Stimulated activated naive CD8-positive, alpha-beta T cell treated with anti-CD3 and anti-CD28 coated beads, Interleukin-15, Interleukin-2, amounts not matched to agents 100 ng/mL and 50 ng/mL, for 24 hours (primary cell): ENCODE results near the gene RAP1A.

ENCODE experiments used
- H3K27ac Mint-ChIP-seq: one replicate; pipeline ENCODE4 v1.8.0; 2021; ENCODE audit warnings: mild to moderate bottlenecking, mixed read lengths
- H3K27me3 Mint-ChIP-seq: one replicate; pipeline ENCODE4 v1.8.0; 2021; ENCODE audit warnings: mixed read lengths
- H3K36me3 Mint-ChIP-seq: one replicate; pipeline ENCODE4 v1.8.0; 2021; ENCODE audit warnings: low read depth, mixed read lengths
- H3K4me1 Mint-ChIP-seq: one replicate; pipeline ENCODE4 v1.8.0; 2021; ENCODE audit warnings: low read depth, mixed read lengths
- H3K4me3 Mint-ChIP-seq: one replicate; pipeline ENCODE4 v1.8.0; 2021; ENCODE audit warnings: mild to moderate bottlenecking, mixed read lengths
- H3K9me3 Mint-ChIP-seq: one replicate; pipeline ENCODE4 v1.8.0; 2021; ENCODE audit warnings: mixed read lengths

The RAP1A gene

DNA sequence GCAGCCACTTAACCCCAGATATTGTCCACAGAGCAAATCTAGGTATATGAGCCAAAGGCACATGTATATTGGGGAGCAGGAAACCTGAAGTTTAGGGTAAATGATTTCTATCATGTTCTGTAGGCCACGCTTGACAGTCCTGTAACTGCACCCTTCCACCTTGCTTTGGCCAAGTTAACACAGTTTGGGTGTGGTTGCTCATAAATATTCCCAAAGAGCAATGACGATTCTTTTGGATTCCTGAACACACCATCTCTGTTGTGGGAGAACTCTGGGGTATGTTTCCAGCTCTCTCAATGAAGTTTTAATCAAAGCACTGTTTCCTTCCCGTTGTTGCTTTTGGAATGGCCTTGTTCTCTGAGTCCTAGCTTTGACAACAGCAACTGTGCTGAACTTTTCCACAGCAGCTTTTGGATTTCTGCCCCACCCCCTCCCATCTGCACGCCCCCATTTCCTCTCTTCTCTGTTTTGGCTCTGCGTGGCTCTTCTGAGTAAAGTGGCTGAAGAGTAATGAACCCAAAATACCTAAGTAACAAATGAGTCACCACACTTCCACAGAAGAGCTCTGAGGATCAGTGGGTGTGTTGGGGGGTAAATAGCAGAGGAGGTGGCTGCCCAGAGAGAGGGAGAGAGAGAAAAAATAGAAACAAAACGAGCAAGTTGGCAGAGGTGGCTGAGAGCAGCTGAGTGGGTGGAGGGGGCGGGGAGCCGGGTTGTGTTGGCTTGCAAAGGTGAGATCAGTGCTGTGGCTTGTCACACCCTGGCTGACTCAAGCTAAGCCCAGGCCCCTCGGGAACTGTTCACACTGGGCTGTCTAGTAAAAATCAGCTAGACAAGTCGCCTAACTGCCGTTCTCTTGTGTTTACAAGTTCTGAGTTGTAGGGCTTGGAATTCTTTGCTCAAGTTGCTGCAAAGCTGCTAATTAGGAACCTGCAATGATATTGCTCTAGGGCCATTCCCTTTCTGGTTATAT, 26.9 kb upstream of the RAP1A start:
- Mint-ChIP-seq H3K27me3 (no peaks in the 10 kb centered on the region), H3K4me3 (peak overlapping the region; percentile 76), H3K9me3 (no peaks in the 10 kb centered on the region), H3K4me1 (peaks cover 79% of the 10 kb centered on the region), H3K27ac (peak overlapping the region; percentile 94), H3K36me3 (no peaks in the 10 kb centered on the region)

GRCh38 chr1:111593403-111594305, 25.9 kb upstream of the RAP1A start:
- Mint-ChIP-seq H3K27me3 (no peaks in the 10 kb centered on the region), H3K36me3 (no peaks in the 10 kb centered on the region), H3K4me1 (peaks cover 89% of the 10 kb centered on the region), H3K4me3 (peak overlapping the region; percentile 76), H3K27ac (peak overlapping the region; percentile 94), H3K9me3 (no peaks in the 10 kb centered on the region)

DNA sequence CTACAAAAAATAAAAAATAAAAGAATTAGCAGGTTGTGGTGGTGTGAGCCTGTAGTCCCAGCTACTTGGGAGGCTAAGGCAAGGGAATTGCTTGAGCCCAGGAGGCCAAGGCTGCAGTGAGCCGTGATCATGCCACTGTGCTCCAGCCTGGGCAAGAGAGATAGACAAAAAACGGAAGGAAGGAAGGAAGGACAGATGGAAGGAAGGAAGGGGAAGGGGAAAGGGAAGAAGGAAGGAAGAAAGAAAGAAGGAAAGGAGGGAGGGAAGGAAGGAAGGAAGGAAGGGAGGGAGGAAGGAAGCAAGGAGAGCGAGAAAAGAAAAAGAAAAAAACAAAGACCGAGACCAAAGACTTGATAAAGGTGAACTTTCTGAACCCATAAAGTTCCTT, 25.3 kb upstream of the RAP1A start:
- no peaks in the 10 kb centered on the region for H3K27me3 Mint-ChIP-seq
- peak overlapping the region; percentile 94 for H3K27ac Mint-ChIP-seq
- H3K9me3 Mint-ChIP-seq: no peaks in the 10 kb centered on the region

DNA sequence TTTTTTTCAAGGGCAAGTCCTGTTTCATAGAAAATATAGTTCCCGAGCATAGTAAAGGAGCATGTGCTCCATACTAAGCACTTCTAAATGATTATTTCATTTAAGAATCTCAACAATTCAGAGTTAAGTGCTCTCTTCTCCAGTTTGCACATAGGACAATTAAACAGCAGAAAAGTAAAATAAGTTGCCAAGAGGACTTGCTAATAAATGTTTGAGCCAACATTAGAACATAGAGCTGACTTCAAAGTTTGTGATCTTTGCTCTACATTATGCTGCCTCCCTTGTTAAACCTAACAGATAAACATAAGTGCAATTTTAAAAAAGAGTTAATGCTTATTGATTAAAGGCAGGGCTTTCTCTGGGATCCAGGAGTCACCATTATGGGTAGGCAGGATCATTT, 23.8 kb upstream of the RAP1A start:
- H3K36me3 Mint-ChIP-seq: peaks cover 4% of the 10 kb centered on the region
- no peak overlapping the region for H3K4me3 Mint-ChIP-seq
- H3K27ac Mint-ChIP-seq: peak overlapping the region; percentile 50
- H3K4me1 Mint-ChIP-seq: peaks cover 100% of the 10 kb centered on the region
- no peaks in the 10 kb centered on the region for H3K27me3 Mint-ChIP-seq
- H3K9me3 Mint-ChIP-seq: no peaks in the 10 kb centered on the region

More for the DNA sequence above, 25.3 kb upstream of the RAP1A start:
- peaks cover 95% of the 10 kb centered on the region for H3K4me1 Mint-ChIP-seq
- H3K4me3 Mint-ChIP-seq: no peak overlapping the region
- no peaks in the 10 kb centered on the region for H3K36me3 Mint-ChIP-seq

DNA sequence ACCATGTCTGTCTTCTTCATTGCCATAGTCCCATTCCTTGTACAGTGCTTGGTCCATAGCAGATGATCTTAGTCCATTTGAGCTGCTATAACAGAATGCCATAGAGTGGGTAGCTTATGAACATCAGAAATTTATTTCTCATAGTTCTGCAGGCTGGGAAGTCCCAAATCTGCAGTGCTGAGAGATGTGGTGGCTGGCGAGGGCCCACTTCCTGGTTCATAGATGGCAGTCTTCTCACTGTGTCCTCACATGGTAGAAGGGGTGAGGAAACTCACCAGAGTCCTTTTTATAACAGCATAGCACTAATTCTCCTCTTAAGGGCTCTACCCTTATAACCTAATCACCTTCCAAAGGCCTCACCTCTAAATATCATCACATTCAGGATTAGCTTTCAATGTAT, 23.1 kb upstream of the RAP1A start:
- Mint-ChIP-seq H3K4me1 (peaks cover 100% of the 10 kb centered on the region), H3K27ac (peak overlapping the region; percentile 50)

GRCh38 chr1:111597426-111597825, 22.2 kb upstream of the RAP1A start:
- Mint-ChIP-seq H3K4me3 (peak overlapping the region; percentile 21), H3K27me3 (no peaks in the 10 kb centered on the region), H3K36me3 (peaks cover 4% of the 10 kb centered on the region), H3K9me3 (no peaks in the 10 kb centered on the region), H3K4me1 (peaks cover 100% of the 10 kb centered on the region), H3K27ac (peak overlapping the region; percentile 50)

More for the DNA sequence above, 23.1 kb upstream of the RAP1A start:
- Mint-ChIP-seq H3K4me3 (peak overlapping the region; percentile 35), H3K27me3 (no peaks in the 10 kb centered on the region), H3K36me3 (peaks cover 4% of the 10 kb centered on the region), H3K9me3 (no peaks in the 10 kb centered on the region)

GRCh38 chr1:111598544-111598943, 21.0 kb upstream of the RAP1A start:
- Mint-ChIP-seq H3K27ac (peak overlapping the region; percentile 50), H3K4me3 (peak overlapping the region; percentile 51), H3K36me3 (peaks cover 4% of the 10 kb centered on the region), H3K9me3 (no peaks in the 10 kb centered on the region), H3K27me3 (no peaks in the 10 kb centered on the region), H3K4me1 (peaks cover 100% of the 10 kb centered on the region)

DNA sequence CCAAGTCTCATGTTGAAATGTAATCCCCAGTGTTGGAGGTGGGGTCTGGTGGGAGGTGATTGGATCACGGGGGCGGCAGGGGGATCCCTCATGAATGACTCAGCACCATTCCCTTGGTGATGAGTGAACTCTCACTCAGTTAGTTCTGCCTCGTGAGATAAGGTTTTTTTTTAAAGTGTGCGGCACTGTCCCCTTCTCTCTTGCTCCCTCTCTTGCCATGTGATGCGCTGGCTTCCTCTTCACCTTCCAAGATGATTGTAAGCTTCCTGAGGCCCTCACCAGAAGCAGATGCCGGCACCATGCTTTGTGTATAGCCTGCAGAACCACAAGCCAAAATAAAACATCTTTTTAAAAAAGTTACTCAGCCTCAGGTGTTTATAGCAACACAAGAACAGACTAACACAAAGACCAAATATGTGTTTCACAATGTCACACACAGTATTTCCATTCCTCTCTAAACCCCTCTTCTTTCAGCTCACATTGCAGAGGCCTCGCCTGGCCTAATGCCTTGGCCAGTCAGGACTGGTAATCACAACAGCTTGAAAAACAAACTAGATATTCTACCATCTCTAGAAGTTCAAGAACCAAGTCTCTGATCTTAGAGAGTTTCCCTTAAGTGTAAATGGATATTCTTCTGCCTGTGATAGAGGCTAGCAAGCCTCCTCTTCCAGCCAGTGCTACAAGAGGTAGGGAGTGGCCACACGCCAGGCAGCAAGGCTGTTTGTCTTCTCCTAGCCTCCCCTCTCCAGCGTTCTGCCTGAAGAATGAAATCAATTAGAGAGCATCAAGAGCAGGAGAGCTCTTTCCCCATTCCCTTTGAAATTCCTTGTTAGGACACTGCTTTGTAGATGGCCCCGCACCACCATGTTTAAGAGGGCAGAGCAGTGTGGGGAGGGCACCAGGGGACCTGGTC, 19.6 kb upstream of the RAP1A start:
- Mint-ChIP-seq H3K9me3 (no peaks in the 10 kb centered on the region), H3K27me3 (no peaks in the 10 kb centered on the region), H3K36me3 (peaks cover 4% of the 10 kb centered on the region), H3K27ac (peak overlapping the region; percentile 89), H3K4me1 (peaks cover 100% of the 10 kb centered on the region), H3K4me3 (peak overlapping the region; percentile 49)

DNA sequence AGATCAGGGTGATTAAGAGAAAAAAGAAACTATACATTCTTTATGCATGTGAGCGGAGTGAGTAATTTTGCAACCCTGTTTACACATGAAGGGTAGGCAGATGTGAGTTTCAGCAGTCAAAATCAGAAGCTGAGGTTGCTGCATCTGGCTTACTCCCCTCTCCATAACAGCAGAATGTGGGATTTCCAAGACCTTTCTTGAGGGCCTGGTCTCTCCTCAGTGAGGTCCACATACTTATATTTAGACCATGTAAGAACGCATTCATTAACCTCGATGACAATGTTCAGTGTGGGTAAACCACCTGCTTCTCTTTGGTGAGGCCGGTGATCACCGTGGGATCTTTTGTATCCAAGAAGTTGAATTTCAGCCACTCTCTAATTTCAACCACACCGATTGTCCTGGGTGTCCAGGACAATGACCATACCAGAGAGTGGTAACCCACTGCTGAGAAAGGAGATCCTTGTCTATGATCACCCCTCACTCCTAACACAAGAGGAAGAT, 18.7 kb upstream of the RAP1A start:
- Mint-ChIP-seq H3K4me3 (peak overlapping the region; percentile 55), H3K9me3 (no peaks in the 10 kb centered on the region), H3K36me3 (peaks cover 4% of the 10 kb centered on the region), H3K27me3 (no peaks in the 10 kb centered on the region), H3K27ac (peak overlapping the region; percentile 96), H3K4me1 (peaks cover 100% of the 10 kb centered on the region)

- Mint-ChIP-seq H3K27me3 (no peaks in the 10 kb centered on the region), H3K9me3 (no peaks in the 10 kb centered on the region), H3K27ac (peak overlapping the region; percentile 88), H3K4me1 (peaks cover 94% of the 10 kb centered on the region), H3K4me3 (peak overlapping the region; percentile 56), H3K36me3 (peaks cover 4% of the 10 kb centered on the region)
Observed at GRCh38 chr1:111602302-111602701, 17.3 kb upstream of the RAP1A start.

DNA sequence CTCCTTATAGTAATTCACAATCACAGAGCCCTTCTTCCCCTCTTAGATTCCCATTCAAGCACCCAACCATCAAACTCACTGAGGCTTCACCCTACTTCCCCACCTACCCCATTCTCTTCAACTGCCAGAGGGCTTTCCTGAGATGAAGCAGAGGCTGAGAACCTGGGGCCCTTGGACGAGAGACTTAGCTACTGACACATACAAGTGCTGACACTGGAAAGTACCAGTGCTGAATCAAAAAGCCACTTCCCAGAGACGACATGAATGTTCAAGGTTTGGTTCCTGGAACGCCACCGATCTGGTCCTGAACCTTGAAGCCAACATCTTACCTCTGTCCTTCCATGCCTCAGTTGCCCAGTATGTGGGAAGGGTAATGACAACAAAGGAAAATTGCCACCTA, 16.6 kb upstream of the RAP1A start:
- H3K36me3 Mint-ChIP-seq: peaks cover 4% of the 10 kb centered on the region
- peaks cover 88% of the 10 kb centered on the region for H3K4me1 Mint-ChIP-seq
- peak overlapping the region; percentile 88 for H3K27ac Mint-ChIP-seq
- no peaks in the 10 kb centered on the region for H3K27me3 Mint-ChIP-seq
- peak overlapping the region; percentile 56 for H3K4me3 Mint-ChIP-seq
- no peaks in the 10 kb centered on the region for H3K9me3 Mint-ChIP-seq

- H3K4me1 Mint-ChIP-seq: peaks cover 78% of the 10 kb centered on the region
- peak overlapping the region; percentile 88 for H3K27ac Mint-ChIP-seq
- peak overlapping the region; percentile 56 for H3K4me3 Mint-ChIP-seq
- no peaks in the 10 kb centered on the region for H3K9me3 Mint-ChIP-seq
- H3K36me3 Mint-ChIP-seq: peaks cover 4% of the 10 kb centered on the region
- no peaks in the 10 kb centered on the region for H3K27me3 Mint-ChIP-seq
Observed at GRCh38 chr1:111603979-111604378, 15.6 kb upstream of the RAP1A start.

DNA sequence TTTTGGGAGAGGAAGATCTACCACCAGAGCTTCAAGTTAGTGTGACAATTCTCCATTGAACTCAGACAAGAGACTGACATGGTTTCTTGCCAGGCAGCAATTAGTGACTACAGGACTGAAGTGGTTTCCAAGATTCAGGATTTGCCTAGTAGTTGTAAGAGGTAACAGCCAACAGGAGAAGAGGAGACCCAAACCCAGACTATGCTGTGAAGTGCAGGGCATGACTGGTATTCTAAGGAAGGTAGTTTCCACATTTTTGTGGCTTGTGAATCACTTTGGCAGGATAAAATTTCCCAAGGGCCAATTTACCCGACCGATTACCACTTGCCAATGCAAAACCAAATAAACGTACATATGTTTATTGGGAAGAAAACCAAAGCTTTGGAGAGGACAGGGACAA, 14.7 kb upstream of the RAP1A start:
- Mint-ChIP-seq H3K9me3 (no peaks in the 10 kb centered on the region), H3K27ac (peak overlapping the region; percentile 88), H3K27me3 (no peaks in the 10 kb centered on the region), H3K36me3 (peaks cover 7% of the 10 kb centered on the region), H3K4me3 (no peak overlapping the region), H3K4me1 (peaks cover 68% of the 10 kb centered on the region)

- Mint-ChIP-seq H3K36me3 (peaks cover 3% of the 10 kb centered on the region), H3K27ac (peak overlapping the region; percentile 53), H3K4me1 (peaks cover 62% of the 10 kb centered on the region), H3K9me3 (no peaks in the 10 kb centered on the region), H3K4me3 (no peak overlapping the region), H3K27me3 (no peaks in the 10 kb centered on the region)
Observed at GRCh38 chr1:111605576-111605975, 14.0 kb upstream of the RAP1A start.
